Measurements from ENCODE around the gene FOXD1. TPM values are rescaled to one million over a fixed set of nuclear protein-coding genes. Genes with fewer than 3 reads are reported as not detected.
"Not testable (repeated sequence)": the region's sequence is repeated elsewhere in the genome, so short reads cannot be mapped to it uniquely, and the experiment has no call there.

FOXD1 gene
- total RNA-seq, 5 donors from 2014 or later (not counting 1 experiment from before 2014, with no cell fraction given): 0.20 to 0.68 (median 0.39) TPM; not detected in 2

DNA sequence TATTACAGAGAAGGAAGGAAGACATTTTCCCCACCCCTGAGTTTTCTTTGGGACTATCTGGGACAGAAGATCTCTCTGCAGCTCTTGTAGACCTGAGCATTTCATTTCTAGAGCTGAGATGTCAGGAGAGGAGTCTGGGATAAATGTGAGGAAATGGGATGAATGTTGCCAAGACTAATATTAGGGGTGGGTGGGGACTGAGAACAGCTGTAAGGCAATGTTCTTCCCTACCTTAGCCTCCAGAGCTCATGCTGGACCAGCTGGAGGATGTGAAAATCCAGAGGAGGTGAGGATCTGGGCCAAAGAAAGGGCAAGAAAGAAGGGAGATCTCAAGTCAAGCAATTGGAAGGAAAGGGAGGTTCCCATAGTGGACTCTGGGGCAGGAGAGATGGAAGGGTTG lies 23.1 kb upstream of the FOXD1 start:
- no peak overlapping the region for H3K4me3 Mint-ChIP-seq
- no peaks in the 10 kb centered on the region for H3K4me1 ChIP-seq (ENCODE audit: control insufficient read depth in 1 of 2, extremely low read depth in 1 of 2, insufficient read depth in 2 of 2, low read length in 2 of 2)
- peaks cover 5 to 9% of the 10 kb centered on the region in 2 experiments for H3K27me3 ChIP-seq (replicated peaks in 1 of 2; ENCODE audit: control insufficient read depth in 2 of 2, extremely low read depth in 1 of 2, insufficient read depth in 2 of 2, low read length in 1 of 2)
- no peaks in the 10 kb centered on the region for H3K36me3 Mint-ChIP-seq
- no peak overlapping the region for H3K27ac ChIP-seq (ENCODE audit: low read length)
- no peaks in the 10 kb centered on the region for H3K4me1 Mint-ChIP-seq
- ATAC-seq (replicated peaks in 1 of 4) (no peak), DNase-seq (no peak)
- CTCF ChIA-PET: no interaction called here
- no peaks in the 10 kb centered on the region for H3K9me3 Mint-ChIP-seq
- no peaks in the 10 kb centered on the region for H3K36me3 ChIP-seq (ENCODE audit: control insufficient read depth in 2 of 2, extremely low read depth in 1 of 2, insufficient read depth in 1 of 2, low read length in 1 of 2)
- no peak overlapping the region for H3K4me3 ChIP-seq (ENCODE audit: control insufficient read depth in 1 of 2, extremely low read depth in 1 of 2, low read length in 1 of 2)
- no peak overlapping the region for H3K27ac Mint-ChIP-seq
- POLR2A ChIA-PET: no interaction called here
- H3K9me3 ChIP-seq: no peaks in the 10 kb centered on the region
- H3K27me3 Mint-ChIP-seq: peaks cover 13 to 29% of the 10 kb centered on the region in 2 donors

- H3K4me3 Mint-ChIP-seq: no peak overlapping the region
- CTCF ChIA-PET: no interaction called here
- no peaks in the 10 kb centered on the region for H3K4me1 ChIP-seq (ENCODE audit: control insufficient read depth in 1 of 2, extremely low read depth in 1 of 2, insufficient read depth in 2 of 2, low read length in 2 of 2)
These were observed 21.3 kb upstream of the FOXD1 start for GRCh38 chr5:73469878-73470277.

GRCh38 chr5:73468638-73469037 lies 20.1 kb upstream of the FOXD1 start:
- ATAC-seq (replicated peaks in 1 of 4): not testable (repeated sequence)
- no CpG with 5 or more reads among the region's 3 CpGs for WGBS (ENCODE audit: insufficient coverage)

More at GRCh38 chr5:73469878-73470277, 21.3 kb upstream of the FOXD1 start:
- H3K4me1 Mint-ChIP-seq: no peaks in the 10 kb centered on the region
- 86% methylated on average over 5 of the region's 8 CpGs for WGBS (ENCODE audit: insufficient coverage)
- Histone ChIP-seq H3K36me3 (ENCODE audit: control insufficient read depth in 2 of 2, extremely low read depth in 1 of 2, insufficient read depth in 1 of 2, low read length in 1 of 2) (no peaks in the 10 kb centered on the region), H3K27ac (ENCODE audit: low read length) (no peak overlapping the region), H3K27me3 (replicated peaks in 1 of 2; ENCODE audit: control insufficient read depth in 2 of 2, extremely low read depth in 1 of 2, insufficient read depth in 2 of 2, low read length in 1 of 2) (peaks cover 0 to 6% of the 10 kb centered on the region in 2 experiments), H3K4me3 (ENCODE audit: control insufficient read depth in 1 of 2, extremely low read depth in 1 of 2, low read length in 1 of 2) (no peak overlapping the region), H3K9me3 (no peaks in the 10 kb centered on the region)
- peaks cover 21 to 32% of the 10 kb centered on the region in 2 donors for H3K27me3 Mint-ChIP-seq
- DNase-seq: no peak
- no peaks in the 10 kb centered on the region for H3K36me3 Mint-ChIP-seq
- POLR2A ChIA-PET: no interaction called here
- H3K27ac Mint-ChIP-seq: no peak overlapping the region
- no peaks in the 10 kb centered on the region for H3K9me3 Mint-ChIP-seq
- ATAC-seq (replicated peaks in 1 of 4): no peak

GRCh38 chr5:73464016-73464745 lies 15.6 kb upstream of the FOXD1 start:
- no peaks in the 10 kb centered on the region for H3K4me1 Mint-ChIP-seq
- H3K36me3 Mint-ChIP-seq: no peaks in the 10 kb centered on the region
- H3K9me3 ChIP-seq: no peaks in the 10 kb centered on the region
- CTCF ChIA-PET: interaction anchor here in 1 of 2 donors (0.6 to 1.1 kb wide), 2 partner anchors 13 to 261 kb away, joined by 3 to 4 read pairs; no protein-coding TSS in a partner anchor
- WGBS (ENCODE audit: insufficient coverage): 57% methylated on average over 6 of the region's 7 CpGs
- no peak overlapping the region for H3K27ac ChIP-seq (ENCODE audit: low read length)
- H3K27ac Mint-ChIP-seq: no peak overlapping the region
- H3K4me1 ChIP-seq (ENCODE audit: control insufficient read depth in 1 of 2, extremely low read depth in 1 of 2, insufficient read depth in 2 of 2, low read length in 2 of 2): no peaks in the 10 kb centered on the region
- peaks cover 0 to 4% of the 10 kb centered on the region in 2 experiments for H3K27me3 ChIP-seq (replicated peaks in 1 of 2; ENCODE audit: control insufficient read depth in 2 of 2, extremely low read depth in 1 of 2, insufficient read depth in 2 of 2, low read length in 1 of 2)
- no peaks in the 10 kb centered on the region for H3K9me3 Mint-ChIP-seq
- H3K4me3 ChIP-seq (ENCODE audit: control insufficient read depth in 1 of 2, extremely low read depth in 1 of 2, low read length in 1 of 2): no peak overlapping the region
- ATAC-seq (replicated peaks in 1 of 4) (no peak), DNase-seq (no peak)
- no peaks in the 10 kb centered on the region for H3K36me3 ChIP-seq (ENCODE audit: control insufficient read depth in 2 of 2, extremely low read depth in 1 of 2, insufficient read depth in 1 of 2, low read length in 1 of 2)
- peaks cover 34 to 37% of the 10 kb centered on the region in 2 donors for H3K27me3 Mint-ChIP-seq
- H3K4me3 Mint-ChIP-seq: no peak overlapping the region
- POLR2A ChIA-PET: interaction anchor here in 1 of 2 donors (0.6 kb wide), 1 partner anchor 99 kb away, joined by 5 read pairs; no protein-coding TSS in a partner anchor

More at GRCh38 chr5:73468638-73469037, 20.1 kb upstream of the FOXD1 start:
- H3K4me1 ChIP-seq (ENCODE audit: control insufficient read depth in 1 of 2, extremely low read depth in 1 of 2, insufficient read depth in 2 of 2, low read length in 2 of 2); POLR2A ChIA-PET; H3K9me3 ChIP-seq; DNase-seq; H3K4me1 Mint-ChIP-seq; H3K27me3 ChIP-seq (replicated peaks in 1 of 2; ENCODE audit: control insufficient read depth in 2 of 2, extremely low read depth in 1 of 2, insufficient read depth in 2 of 2, low read length in 1 of 2); H3K27ac ChIP-seq (ENCODE audit: low read length); CTCF ChIA-PET; H3K9me3 Mint-ChIP-seq; H3K4me3 ChIP-seq (ENCODE audit: control insufficient read depth in 1 of 2, extremely low read depth in 1 of 2, low read length in 1 of 2); H3K27ac Mint-ChIP-seq; H3K36me3 Mint-ChIP-seq; H3K36me3 ChIP-seq (ENCODE audit: control insufficient read depth in 2 of 2, extremely low read depth in 1 of 2, insufficient read depth in 1 of 2, low read length in 1 of 2); H3K4me3 Mint-ChIP-seq: not testable (repeated sequence)
- peaks cover 26 to 39% of the 10 kb centered on the region in 2 donors for H3K27me3 Mint-ChIP-seq

GRCh38 chr5:73460133-73460532 lies 11.6 kb upstream of the FOXD1 start:
- no peaks in the 10 kb centered on the region for H3K9me3 Mint-ChIP-seq
- H3K36me3 ChIP-seq (ENCODE audit: control insufficient read depth in 2 of 2, extremely low read depth in 1 of 2, insufficient read depth in 1 of 2, low read length in 1 of 2): no peaks in the 10 kb centered on the region
- H3K4me3 ChIP-seq (ENCODE audit: control insufficient read depth in 1 of 2, extremely low read depth in 1 of 2, low read length in 1 of 2): no peak overlapping the region
- H3K4me1 ChIP-seq (ENCODE audit: control insufficient read depth in 1 of 2, extremely low read depth in 1 of 2, insufficient read depth in 2 of 2, low read length in 2 of 2): no peaks in the 10 kb centered on the region
- ChIA-PET POLR2A (interaction anchor here in 1 of 2 donors (0.6 kb wide), 1 partner anchor 31 kb away, joined by 4 read pairs; no protein-coding TSS in a partner anchor), CTCF (no interaction called here)
- no peak overlapping the region for H3K27ac Mint-ChIP-seq
- H3K27me3 Mint-ChIP-seq: peaks cover 54 to 55% of the 10 kb centered on the region in 2 donors
- no peaks in the 10 kb centered on the region for H3K9me3 ChIP-seq
- H3K4me1 Mint-ChIP-seq: no peaks in the 10 kb centered on the region
- H3K27me3 ChIP-seq (replicated peaks in 1 of 2; ENCODE audit: control insufficient read depth in 2 of 2, extremely low read depth in 1 of 2, insufficient read depth in 2 of 2, low read length in 1 of 2): peaks cover 0 to 10% of the 10 kb centered on the region in 2 experiments
- H3K4me3 Mint-ChIP-seq: no peak overlapping the region
- no peak overlapping the region for H3K27ac ChIP-seq (ENCODE audit: low read length)
- WGBS (ENCODE audit: insufficient coverage): no CpG with 5 or more reads among the region's 1 CpG
- no peak for DNase-seq
- H3K36me3 Mint-ChIP-seq: no peaks in the 10 kb centered on the region
- ATAC-seq (replicated peaks in 1 of 4): no peak

DNA sequence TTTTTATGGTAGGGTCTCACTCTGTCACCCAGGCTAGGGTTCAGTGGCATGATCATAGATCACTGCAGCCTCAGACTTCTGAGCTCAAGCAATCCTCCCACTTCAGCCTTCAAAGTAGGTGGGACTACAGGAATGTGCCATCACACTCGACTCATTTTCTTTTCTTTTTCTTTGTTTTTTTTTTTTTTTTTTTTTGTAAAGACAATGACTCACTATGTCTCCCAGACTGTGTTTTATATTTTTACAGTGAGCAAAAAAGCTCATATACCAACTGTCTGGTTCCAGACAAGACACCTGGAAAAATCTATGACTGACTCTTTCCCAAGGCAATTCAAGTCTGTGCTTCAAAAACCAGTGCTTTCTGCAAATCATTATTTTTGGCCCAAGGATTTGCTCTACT lies 10.8 kb upstream of the FOXD1 start:
- Histone ChIP-seq H3K36me3 (ENCODE audit: control insufficient read depth in 2 of 2, extremely low read depth in 1 of 2, insufficient read depth in 1 of 2, low read length in 1 of 2) (no peaks in the 10 kb centered on the region), H3K9me3 (no peaks in the 10 kb centered on the region), H3K27ac (ENCODE audit: low read length) (no peak overlapping the region), H3K27me3 (replicated peaks in 1 of 2; ENCODE audit: control insufficient read depth in 2 of 2, extremely low read depth in 1 of 2, insufficient read depth in 2 of 2, low read length in 1 of 2) (peaks cover 2 to 10% of the 10 kb centered on the region in 2 experiments), H3K4me1 (ENCODE audit: control insufficient read depth in 1 of 2, extremely low read depth in 1 of 2, insufficient read depth in 2 of 2, low read length in 2 of 2) (no peaks in the 10 kb centered on the region), H3K4me3 (ENCODE audit: control insufficient read depth in 1 of 2, extremely low read depth in 1 of 2, low read length in 1 of 2) (no peak overlapping the region)
- ChIA-PET CTCF (no interaction called here), POLR2A (interaction anchor here in 1 of 2 donors (0.6 kb wide), 1 partner anchor 306 kb away, joined by 8 read pairs; no protein-coding TSS in a partner anchor)
- H3K4me3 Mint-ChIP-seq: no peak overlapping the region
- ATAC-seq (replicated peaks in 1 of 4) (no peak), DNase-seq (no peak)
- WGBS (ENCODE audit: insufficient coverage): no CpG with 5 or more reads among the region's 1 CpG
- no peaks in the 10 kb centered on the region for H3K36me3 Mint-ChIP-seq
- no peaks in the 10 kb centered on the region for H3K9me3 Mint-ChIP-seq
- H3K27ac Mint-ChIP-seq: no peak overlapping the region
- no peaks in the 10 kb centered on the region for H3K4me1 Mint-ChIP-seq
- H3K27me3 Mint-ChIP-seq: peaks cover 54 to 55% of the 10 kb centered on the region in 2 donors
